Psoas muscle (tissue), 8 donors: ENCODE data around the gene MSH2. TPM values are rescaled to one million over a fixed set of nuclear protein-coding genes. Genes with fewer than 3 reads are reported as not detected.
"Not testable (repeated sequence)": the region's sequence is repeated elsewhere in the genome, so short reads cannot be mapped to it uniquely, and the experiment has no call there.

Experiments used
- ATAC-seq, 4 donors: fragments of 200-7000 bp; cut with Tn5 transposase; one replicate each; pipeline ENCODE4 v1.9.1; 2020; ENCODE audit warnings: moderate library complexity in 3 of 4, mild to moderate bottlenecking in 2 of 4
- DNase-seq, 2 donors: peaks; one replicate each; pipeline ENCODE4 v3.0.0-alpha.2; 2020
- H3K27ac ChIP-seq: fragments of 200-600 bp; one replicate; pipeline ENCODE4 v1.8.0; 2022
- H3K27me3 ChIP-seq, 3 donors: fragments of 200-600 bp in 1 of 3; one replicate each; pipeline versions ENCODE4 v1.6.1 to v1.8.0; 2013 to 2022; ENCODE audit warnings: low read length in 2 of 3, mild to moderate bottlenecking in 2 of 3, moderate library complexity in 1 of 3; ENCODE audit not compliant: insufficient read depth in 3 of 3
- H3K36me3 ChIP-seq, 2 donors: fragments of 200-600 bp in 1 of 2; one replicate each; pipeline versions ENCODE4 v1.6.1 to v1.8.0; 2013 to 2022; ENCODE audit warnings: low read depth in 1 of 2, mild to moderate bottlenecking in 1 of 2, moderate library complexity in 1 of 2; ENCODE audit not compliant: insufficient read depth in 1 of 2
- H3K4me1 ChIP-seq: fragments of 200-600 bp; one replicate; pipeline ENCODE4 v1.8.0; 2022
- H3K4me3 ChIP-seq: fragments of 200-600 bp; one replicate; pipeline ENCODE4 v1.8.0; 2022; ENCODE audit warnings: mild to moderate bottlenecking
- H3K9me3 ChIP-seq: fragments of 200-600 bp; one replicate; pipeline ENCODE4 v1.8.0; 2022
- WGBS, 3 donors: extraction: QIAGEN DNeasy Blood & Tissue Kit; methylation state at CpG; one replicate each; pipeline versions ENCODE4 v1.1.6 to v1.1.7; 2013; 5-methylcytosine and 5-hydroxymethylcytosine counted together
- intact Hi-C, 2 donors: fragments of 100-400 bp; cut with DNase I; formaldehyde crosslinking; loops; one replicate each; pipeline versions ENCODE4 v1.11.0 to v1.14.2; 2022
- polyA plus RNA-seq, 3 donors: library from polyadenylated mRNA; stranded (reverse); fragments of 200-250 nt; gene quantifications; one replicate each; pipeline ENCODE4 v1.2.3, GENCODE V29; 2013
- total RNA-seq, 4 donors: library from RNA; stranded (reverse); fragmentation: NEBNext Ultra II Directional in 2 of 4; extraction: Animal tissue kit (Norgen Biotek cat#: 25700) in 2 of 4; gene quantifications; one replicate each; pipeline versions ENCODE4 v1.2.1 to v1.2.4, GENCODE V29; 2021 to 2023
- TF ChIP-seq, protein P1 (sequence below): fragments of 200-600 bp; IDR thresholded peaks from one replicate; pipeline ENCODE4 v1.8.0; 2022; ENCODE audit warnings: antibody characterized with exemption
- donor health status: healthy with polysubstance abuse.
- donor health status: DM: no; HTN: no; CAD: no; lungs with moderate emphysema.
- donor health status: Bipolar disorder and iron deficiency.
- donor health status: healthy.
- donor health status: DM: yes; HTN: yes; CAD: no.
- donor health status: DM: no; HTN: no; CAD: no.
- donor health status: DM: no; HTN: no; CAD: no.
- donor health status: DM: yes; HTN: yes; CAD: no.

The MSH2 gene
- total and polyA plus RNA-seq, 7 donors: 3.2 to 10.8 (median 7.6) TPM

DNA sequence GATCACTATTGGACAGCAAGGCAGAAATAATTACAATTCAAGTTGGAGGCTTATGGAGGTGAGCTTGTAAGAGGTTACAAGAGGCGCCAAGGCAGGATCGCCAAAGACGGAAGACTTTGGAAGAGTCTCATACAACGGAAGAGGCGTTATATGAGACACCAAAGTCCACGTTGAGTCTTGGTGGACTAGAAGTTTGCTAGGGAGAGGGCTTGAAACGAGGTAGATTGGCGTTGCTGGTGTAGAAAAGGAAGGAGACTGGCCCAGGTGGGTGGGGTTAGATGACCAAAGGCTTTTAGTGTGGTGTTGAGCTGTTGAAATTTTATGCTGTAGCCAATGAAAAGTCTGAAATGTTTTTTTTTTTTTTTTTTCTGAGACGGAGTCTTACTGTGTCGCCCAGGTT, 1.4 kb downstream of the MSH2 start:
- Histone ChIP-seq H3K36me3 (no peaks in the 10 kb centered on the region), H3K4me1 (peaks cover 5% of the 10 kb centered on the region), H3K9me3 (no peaks in the 10 kb centered on the region), H3K27ac (no peak overlapping the region), H3K27me3 (no peaks in the 10 kb centered on the region), H3K4me3 (peak overlapping the region; percentile 87)
- ATAC-seq: no peak
- WGBS, 3 donors: 88 to 89% (median 89%) methylated on average over 10 of the region's 10 CpGs
- intact Hi-C loops: no loop called here
- no peak for DNase-seq
- TF ChIP-seq, protein P1, sequence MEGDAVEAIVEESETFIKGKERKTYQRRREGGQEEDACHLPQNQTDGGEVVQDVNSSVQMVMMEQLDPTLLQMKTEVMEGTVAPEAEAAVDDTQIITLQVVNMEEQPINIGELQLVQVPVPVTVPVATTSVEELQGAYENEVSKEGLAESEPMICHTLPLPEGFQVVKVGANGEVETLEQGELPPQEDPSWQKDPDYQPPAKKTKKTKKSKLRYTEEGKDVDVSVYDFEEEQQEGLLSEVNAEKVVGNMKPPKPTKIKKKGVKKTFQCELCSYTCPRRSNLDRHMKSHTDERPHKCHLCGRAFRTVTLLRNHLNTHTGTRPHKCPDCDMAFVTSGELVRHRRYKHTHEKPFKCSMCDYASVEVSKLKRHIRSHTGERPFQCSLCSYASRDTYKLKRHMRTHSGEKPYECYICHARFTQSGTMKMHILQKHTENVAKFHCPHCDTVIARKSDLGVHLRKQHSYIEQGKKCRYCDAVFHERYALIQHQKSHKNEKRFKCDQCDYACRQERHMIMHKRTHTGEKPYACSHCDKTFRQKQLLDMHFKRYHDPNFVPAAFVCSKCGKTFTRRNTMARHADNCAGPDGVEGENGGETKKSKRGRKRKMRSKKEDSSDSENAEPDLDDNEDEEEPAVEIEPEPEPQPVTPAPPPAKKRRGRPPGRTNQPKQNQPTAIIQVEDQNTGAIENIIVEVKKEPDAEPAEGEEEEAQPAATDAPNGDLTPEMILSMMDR: no peak

DNA sequence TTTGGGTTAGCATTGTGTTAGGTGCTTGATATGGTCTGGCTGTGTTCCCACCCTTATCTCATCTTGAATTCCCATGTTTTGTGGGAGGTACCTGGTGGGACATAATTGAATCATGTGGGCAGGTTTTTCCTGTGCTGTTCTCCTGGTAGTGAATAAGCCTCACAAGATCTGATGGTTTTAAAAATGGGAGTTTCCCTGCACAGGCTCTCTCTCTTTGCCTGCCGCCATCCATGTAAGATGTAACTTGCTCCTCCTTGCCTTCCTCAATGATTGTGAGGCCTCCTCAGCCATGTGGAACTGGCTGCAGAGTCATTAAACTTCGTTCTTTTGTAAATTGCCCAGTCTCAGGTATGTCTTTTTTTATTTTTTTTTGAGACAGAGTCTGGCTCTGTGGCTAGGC, 2.8 kb downstream of the MSH2 start:
- DNase-seq: no peak
- 93 to 96% (median 96%) methylated on average over 2 of the region's 2 CpGs for WGBS, 3 donors
- H3K4me1 ChIP-seq: peaks cover 5% of the 10 kb centered on the region
- H3K27ac ChIP-seq: no peak overlapping the region
- H3K27me3 ChIP-seq: no peaks in the 10 kb centered on the region
- TF ChIP-seq, protein P1: no peak
- H3K9me3 ChIP-seq: no peaks in the 10 kb centered on the region
- H3K36me3 ChIP-seq: peaks cover 0 to 6% of the 10 kb centered on the region in 2 donors
- intact Hi-C loops: no loop called here
- no peak overlapping the region for H3K4me3 ChIP-seq
- no peak for ATAC-seq

DNA sequence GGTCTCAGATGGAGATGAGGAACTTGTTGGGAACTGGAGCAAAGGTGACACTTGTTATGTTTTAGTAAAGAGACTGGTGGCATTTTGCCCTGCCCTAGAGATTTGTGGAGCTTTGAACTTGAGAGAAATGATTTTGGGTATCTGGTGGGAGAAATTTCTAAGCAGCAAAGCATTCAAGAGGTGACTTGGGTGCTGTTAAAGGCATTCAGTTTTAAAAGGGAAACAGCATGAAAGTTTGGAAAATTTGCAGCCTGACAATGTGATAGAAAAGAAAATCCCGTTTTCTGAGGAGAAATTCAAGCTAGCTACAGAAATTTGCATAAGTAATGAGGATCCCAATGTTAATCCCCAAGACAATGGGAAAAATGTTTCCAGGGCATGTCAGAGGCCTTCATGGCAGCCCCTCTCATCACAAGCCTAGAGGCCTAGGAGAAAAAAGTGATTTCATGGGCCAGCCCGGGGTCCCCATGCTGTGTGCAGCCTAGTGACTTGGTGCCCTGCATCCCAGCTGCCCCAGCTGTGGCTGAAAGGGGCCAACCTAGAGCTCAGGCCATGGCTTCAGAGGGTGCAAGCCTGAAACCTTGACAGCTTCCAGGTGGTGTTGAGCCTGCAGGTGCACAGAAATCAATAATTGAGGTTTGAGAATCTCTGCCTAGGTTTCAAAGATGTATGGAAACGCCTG, 3.8 kb downstream of the MSH2 start:
- intact Hi-C loops, ATAC-seq: not testable (repeated sequence)

DNA sequence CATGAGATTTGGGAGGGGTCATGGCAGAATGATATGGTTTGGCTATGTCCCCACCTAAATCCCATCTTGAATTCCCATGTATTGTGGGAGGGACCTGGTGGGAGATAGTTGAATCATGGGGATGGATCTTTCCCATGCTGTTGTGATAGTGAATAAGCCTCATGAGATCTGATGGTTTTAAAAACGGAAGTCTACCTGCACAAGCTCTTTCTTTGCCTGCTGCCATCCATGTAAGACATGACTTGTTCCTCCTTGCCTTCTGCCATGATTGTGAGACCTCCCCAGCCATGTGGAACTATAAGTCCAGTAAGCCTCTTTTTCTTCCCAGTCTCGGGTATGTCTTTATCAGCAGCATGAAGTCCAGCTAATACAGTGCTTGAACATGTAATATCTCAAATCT, 5.0 kb downstream of the MSH2 start:
- H3K9me3 ChIP-seq, intact Hi-C loops, H3K4me3 ChIP-seq, H3K27me3 ChIP-seq, DNase-seq, H3K27ac ChIP-seq, ATAC-seq, H3K4me1 ChIP-seq: not testable (repeated sequence)
- 87 to 89% (median 87%) methylated on average over 2 of the region's 2 CpGs for WGBS, 3 donors
- H3K36me3 ChIP-seq: peaks cover 0 to 27% of the 10 kb centered on the region in 2 donors

More for the DNA sequence above, 3.8 kb downstream of the MSH2 start:
- H3K27me3 ChIP-seq, DNase-seq, H3K4me3 ChIP-seq, H3K27ac ChIP-seq, H3K9me3 ChIP-seq, H3K4me1 ChIP-seq: not testable (repeated sequence)
- H3K36me3 ChIP-seq: peaks cover 0 to 16% of the 10 kb centered on the region in 2 donors
- WGBS, 3 donors: 96 to 99% (median 97%) methylated on average over 3 of the region's 3 CpGs

DNA sequence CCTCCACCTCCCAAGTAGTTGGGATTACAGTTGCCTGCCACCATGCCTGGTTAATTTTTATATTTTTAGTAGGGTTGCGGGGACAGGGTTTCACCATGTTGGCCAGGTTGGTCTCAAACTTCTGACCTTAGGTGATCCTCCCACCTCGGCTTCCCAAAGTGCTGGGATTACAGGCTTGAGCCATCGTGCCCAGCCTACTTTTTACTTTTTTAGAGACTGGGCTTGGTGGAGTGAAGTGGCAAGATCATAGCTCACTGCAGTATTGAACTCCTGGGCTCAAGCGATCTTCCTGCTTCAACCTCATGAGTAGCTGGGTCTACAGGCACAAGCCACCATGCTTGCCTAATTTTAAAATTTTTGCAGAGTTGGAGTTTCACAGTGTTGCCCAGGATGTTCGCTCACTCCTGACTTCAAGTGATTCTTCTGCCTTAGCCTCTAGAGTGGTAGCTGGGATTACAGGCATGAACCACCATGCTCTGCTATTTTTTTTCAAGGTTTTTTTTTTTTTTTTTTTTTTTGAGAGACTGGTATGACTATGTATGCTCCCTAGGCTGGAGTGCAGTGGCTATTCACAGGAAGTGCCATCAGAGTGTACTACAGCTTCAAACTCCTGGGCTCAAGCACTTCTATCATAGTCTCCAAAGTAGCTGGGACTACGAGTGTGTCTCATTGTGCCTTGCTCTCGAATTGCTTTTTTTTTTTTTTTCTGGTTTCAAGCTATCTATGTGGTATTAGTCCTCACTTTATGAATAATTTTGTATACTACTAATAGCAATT, 11.9 kb downstream of the MSH2 start:
- no peaks in the 10 kb centered on the region for H3K9me3 ChIP-seq
- ATAC-seq (no peak), DNase-seq (no peak)
- TF ChIP-seq, protein P1: no peak
- H3K27me3 ChIP-seq: no peaks in the 10 kb centered on the region
- intact Hi-C loops: no loop called here
- 89 to 97% (median 95%) methylated on average over 7 of the region's 7 CpGs for WGBS, 3 donors
- no peak overlapping the region for H3K4me3 ChIP-seq
- no peak overlapping the region for H3K27ac ChIP-seq
- H3K36me3 ChIP-seq: peaks cover 0 to 67% of the 10 kb centered on the region in 2 donors
- H3K4me1 ChIP-seq: no peaks in the 10 kb centered on the region
